ENCODE data around the gene FBXO24. TPM values are rescaled to one million over a fixed set of nuclear protein-coding genes. Genes with fewer than 3 reads are reported as not detected.

Gene FBXO24
- total and polyA plus RNA-seq, 9 of the 15 experiments (the other 6 are each of a cell fraction or from before 2014, with no cell fraction given), result 0.17 to 0.95 (median 0.50) TPM

GRCh38 chr7:100585511-100586265 lies 440 bp upstream of the FBXO24 start, which contains the start of gene LRCH4 (continued):
- 0 out of 2 replicates have a peak, but pooled peaks have one; percentile 23 for TF ChIP-seq ZNF133 (CRISPR knock-in tag; IDR thresholded peaks at IDR 0.05)
- peak; percentile 78; the same call in 1 of the 2 replicates for TF ChIP-seq NBN (IDR thresholded peaks at IDR 0.05; ENCODE audit: low read depth)
- TF ChIP-seq FOXA1 (IDR thresholded peaks at IDR 0.05; ENCODE audit: borderline replicate concordance), result no peak
- peak in 1 of 2 experiments; percentile 80; a peak in 2 of 4 replicates for TF ChIP-seq ZMIZ1 (IDR thresholded peaks at IDR 0.05; ENCODE audit: low read depth in 2 of 2, low read length in 2 of 2)
- peak; percentile 95 for TF ChIP-seq KDM5B (IDR thresholded peaks at IDR 0.05; ENCODE audit: insufficient replicate concordance, low read depth, low read length)
- no peak for TF ChIP-seq CHCHD3 (CRISPR knock-in tag; IDR thresholded peaks at IDR 0.05)
- TF ChIP-seq ZFPM2 (CRISPR knock-in tag; IDR thresholded peaks at IDR 0.05), result peak; percentile 83; the same call in 1 of the 2 replicates
- no peak for TF ChIP-seq HNRNPLL (IDR thresholded peaks at IDR 0.05; ENCODE audit: low read depth, low read length, poor library complexity, severe bottlenecking)
- no peak for TF ChIP-seq BHLHE40 (IDR thresholded peaks at IDR 0.05; ENCODE audit: low read length)
- peak; percentile 63; the same call in 1 of the 2 replicates for TF ChIP-seq GATAD2A (IDR thresholded peaks at IDR 0.05)
- TF ChIP-seq MTF1 (CRISPR knock-in tag; IDR thresholded peaks at IDR 0.05; ENCODE audit: borderline replicate concordance), result no peak
- TF ChIP-seq ZKSCAN1 (IDR thresholded peaks at IDR 0.05; ENCODE audit: low read depth, low read length), result peak; percentile 45; the same call in 1 of the 2 replicates
- no peak for TF ChIP-seq PYGO2 (tag; IDR thresholded peaks at IDR 0.05)
- no peak for TF ChIP-seq HMGXB4 (CRISPR knock-in tag; IDR thresholded peaks at IDR 0.05)
- TF ChIP-seq ZNF785 (CRISPR knock-in tag; IDR thresholded peaks at IDR 0.05), result no peak
- TF ChIP-seq MBD1 (CRISPR knock-in tag; IDR thresholded peaks at IDR 0.05), result no peak
- peak; percentile 33; the same call in 1 of the 2 replicates for TF ChIP-seq HOXB6 (CRISPR knock-in tag; IDR thresholded peaks at IDR 0.05; ENCODE audit: borderline replicate concordance)
- no peak for TF ChIP-seq XRCC3 (IDR thresholded peaks at IDR 0.05)
- no peak for TF ChIP-seq MAFG (tag; conservative IDR thresholded peaks at IDR 0.05)
- TF ChIP-seq, protein P1, sequence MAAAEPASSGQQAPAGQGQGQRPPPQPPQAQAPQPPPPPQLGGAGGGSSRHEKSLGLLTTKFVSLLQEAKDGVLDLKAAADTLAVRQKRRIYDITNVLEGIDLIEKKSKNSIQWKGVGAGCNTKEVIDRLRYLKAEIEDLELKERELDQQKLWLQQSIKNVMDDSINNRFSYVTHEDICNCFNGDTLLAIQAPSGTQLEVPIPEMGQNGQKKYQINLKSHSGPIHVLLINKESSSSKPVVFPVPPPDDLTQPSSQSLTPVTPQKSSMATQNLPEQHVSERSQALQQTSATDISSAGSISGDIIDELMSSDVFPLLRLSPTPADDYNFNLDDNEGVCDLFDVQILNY (CRISPR knock-in tag; IDR thresholded peaks at IDR 0.05), result no peak; the same call in 1 of the 2 replicates
- TF ChIP-seq TCFL5 (CRISPR knock-in tag; conservative IDR thresholded peaks at IDR 0.05), result no peak
